Mammary epithelial cell (primary cell): ENCODE results near the gene ATOH8.

Experiments used
- CTCF ChIP-seq, 2 donors: IDR thresholded peaks in 1 of 2; conservative IDR thresholded peaks in 1 of 2; 2 replicates each; pipeline ENCODE4 v1.5.1; 2011 to 2012; ENCODE audit warnings: inconsistent platforms in 2 of 2, low read length in 2 of 2, mild to moderate bottlenecking in 2 of 2, control low read depth in 1 of 2, low read depth in 1 of 2; ENCODE audit not compliant: insufficient read depth in 1 of 2; ENCODE audit errors: extremely low read depth in 1 of 2
- EZH2 ChIP-seq: IDR thresholded peaks from 2 replicates; pipeline ENCODE4 v1.6.1; 2012; ENCODE audit warnings: low read length, inconsistent platforms, borderline replicate concordance

- TF ChIP-seq CTCF (conservative IDR thresholded peaks at IDR 0.05 in 1 of 2, IDR thresholded peaks at IDR 0.05 in 1 of 2; ENCODE audit: extremely low read depth in 1 of 2, insufficient read depth in 1 of 2, low read depth in 1 of 2, low read length in 2 of 2), result no peak
- no peak for TF ChIP-seq EZH2
Observed at GRCh38 chr2:85743304-85743978, 10.3 kb upstream of the ATOH8 start.
